ENCODE measurements around the gene SSMEM1.

- TF ChIP-seq CTCF (IDR thresholded peaks at IDR 0.05), result no peak
- no peak for TF ChIP-seq POLR2A (IDR thresholded peaks at IDR 0.05)
Observed at GRCh38 chr7:130189343-130189742, 18.3 kb upstream of the SSMEM1 start.

Data from thyroid gland (tissue), 4 donors.